ENCODE measurements around the gene ANGPTL4.

ANGPTL4 gene

GRCh38 chr19:8390617-8390981, 26.6 kb downstream of the ANGPTL4 start:
- Histone ChIP-seq H3K36me3 (peaks cover 23% of the 10 kb centered on the region), H3K4me1 (peaks cover 56% of the 10 kb centered on the region), H3K4me2 (peak overlapping the region; percentile 76), H3K9ac (peak overlapping the region; percentile 100), H3K27ac (peak overlapping the region; percentile 100), H3K9me3 (peaks cover 16% of the 10 kb centered on the region), H3K27me3 (no peaks in the 10 kb centered on the region), H3K4me3 (peak overlapping the region; percentile 96), H4K20me1 (peaks cover 49% of the 10 kb centered on the region)
- TF ChIP-seq Cebpa-rat (IDR thresholded peaks at IDR 0.05) = no peak

DNA sequence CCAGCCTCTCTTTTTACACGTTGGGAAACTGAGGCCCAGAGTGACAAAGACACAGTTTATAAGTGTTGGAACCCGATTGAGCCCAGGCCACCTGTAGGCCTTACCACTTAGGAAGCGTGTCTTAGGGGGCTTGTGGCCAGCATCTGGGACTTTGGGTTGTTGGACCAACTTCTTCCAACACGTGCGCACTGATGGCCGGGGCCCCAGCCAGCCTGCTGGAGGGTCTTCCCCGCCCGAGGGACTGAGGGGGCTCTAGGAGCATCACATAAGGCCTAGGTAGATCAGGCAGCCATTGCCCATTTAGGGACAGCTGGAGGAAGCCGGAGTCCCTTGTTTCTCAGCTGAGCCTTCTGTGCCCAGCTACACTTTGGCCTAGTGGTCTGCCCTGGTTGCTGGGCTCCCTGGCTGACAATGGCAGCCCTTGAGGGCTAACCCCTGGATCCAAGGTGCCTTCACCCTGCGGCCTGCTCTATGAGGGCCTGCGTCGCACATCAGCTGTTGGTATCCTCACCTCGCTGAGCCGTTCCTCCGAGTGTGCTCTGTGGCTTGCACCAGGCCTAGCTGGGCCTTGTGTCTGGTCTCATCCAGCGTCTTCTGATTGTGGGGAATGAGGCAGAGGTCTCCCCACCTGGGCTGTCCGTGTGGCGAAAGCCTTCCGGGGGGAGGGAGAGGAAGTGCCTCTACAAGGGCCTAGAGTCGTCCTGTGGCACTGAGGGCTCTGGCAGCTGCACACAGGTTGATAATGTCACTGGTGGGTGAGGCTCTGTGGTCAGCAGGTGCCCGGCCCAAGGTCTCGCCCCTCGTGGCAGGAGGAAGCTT, 27.5 kb downstream of the ANGPTL4 start:
- peak overlapping the region; percentile 76 for H3K4me2 ChIP-seq
- no peaks in the 10 kb centered on the region for H3K27me3 ChIP-seq
- TF ChIP-seq Cebpa-rat (IDR thresholded peaks at IDR 0.05) = no peak
- H3K4me3 ChIP-seq = peak overlapping the region; percentile 96; the same call in 1 of the 2 replicates
- peaks cover 20% of the 10 kb centered on the region for H3K36me3 ChIP-seq
- H3K4me1 ChIP-seq = peaks cover 56% of the 10 kb centered on the region
- H3K27ac ChIP-seq = 0 out of 2 replicates have a peak overlapping the region, but pooled peaks have one; percentile 38
- peaks cover 10% of the 10 kb centered on the region for H3K9me3 ChIP-seq
- H3K9ac ChIP-seq = peak overlapping the region; percentile 63
- H4K20me1 ChIP-seq = peaks cover 57% of the 10 kb centered on the region

DNA sequence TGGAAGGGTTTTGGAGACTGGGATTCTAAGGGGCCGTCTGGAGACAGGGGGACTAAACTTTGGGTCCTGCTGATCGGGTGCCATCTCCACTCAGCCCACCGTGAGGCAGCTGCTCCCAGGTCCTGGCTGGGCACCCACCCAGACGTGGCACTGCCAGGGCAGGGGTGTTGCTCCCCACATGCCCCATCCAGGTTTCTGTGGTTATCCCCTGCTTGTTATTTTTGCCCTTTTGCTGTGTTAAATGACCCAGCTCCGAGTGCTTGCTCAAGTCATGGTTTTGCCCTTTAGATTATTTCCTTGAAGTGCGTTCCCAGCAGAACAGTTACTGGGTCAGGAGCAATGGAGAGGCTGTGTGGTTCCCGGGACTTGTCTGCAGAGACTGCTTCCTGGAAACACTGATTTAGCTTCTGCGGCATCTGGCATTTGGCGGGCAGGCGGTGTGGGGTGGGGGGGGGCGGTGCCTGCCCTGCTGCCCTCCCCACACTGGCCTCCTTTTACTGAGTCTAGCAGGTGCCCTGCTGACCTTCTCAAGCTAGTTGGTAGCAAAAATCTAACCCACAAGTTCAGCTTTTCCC, 28.1 kb downstream of the ANGPTL4 start:
- Histone ChIP-seq H4K20me1 (peaks cover 64% of the 10 kb centered on the region), H3K27me3 (no peaks in the 10 kb centered on the region), H3K27ac (0 out of 2 replicates have a peak overlapping the region, but pooled peaks have one; percentile 38), H3K4me1 (peaks cover 61% of the 10 kb centered on the region), H3K4me2 (peak overlapping the region; percentile 76), H3K9me3 (peaks cover 3% of the 10 kb centered on the region), H3K4me3 (0 out of 2 replicates have a peak overlapping the region, but pooled peaks have one; percentile 4), H3K36me3 (peaks cover 13% of the 10 kb centered on the region), H3K9ac (peak overlapping the region; percentile 63)
- no peak for TF ChIP-seq Cebpa-rat (IDR thresholded peaks at IDR 0.05)

GRCh38 chr19:8393192-8393870, 29.4 kb downstream of the ANGPTL4 start:
- Histone ChIP-seq H3K36me3 (peaks cover 10% of the 10 kb centered on the region; the same call in 1 of the 2 replicates), H3K27ac (0 out of 2 replicates have a peak overlapping the region, but pooled peaks have one; percentile 20), H3K4me2 (peak overlapping the region; percentile 76), H3K9ac (0 out of 2 replicates have a peak overlapping the region, but pooled peaks have one; percentile 28), H3K4me3 (no peak overlapping the region), H3K9me3 (no peaks in the 10 kb centered on the region), H3K27me3 (no peaks in the 10 kb centered on the region), H4K20me1 (peaks cover 76% of the 10 kb centered on the region), H3K4me1 (peaks cover 73% of the 10 kb centered on the region)
- TF ChIP-seq Cebpa-rat (IDR thresholded peaks at IDR 0.05) = no peak

DNA sequence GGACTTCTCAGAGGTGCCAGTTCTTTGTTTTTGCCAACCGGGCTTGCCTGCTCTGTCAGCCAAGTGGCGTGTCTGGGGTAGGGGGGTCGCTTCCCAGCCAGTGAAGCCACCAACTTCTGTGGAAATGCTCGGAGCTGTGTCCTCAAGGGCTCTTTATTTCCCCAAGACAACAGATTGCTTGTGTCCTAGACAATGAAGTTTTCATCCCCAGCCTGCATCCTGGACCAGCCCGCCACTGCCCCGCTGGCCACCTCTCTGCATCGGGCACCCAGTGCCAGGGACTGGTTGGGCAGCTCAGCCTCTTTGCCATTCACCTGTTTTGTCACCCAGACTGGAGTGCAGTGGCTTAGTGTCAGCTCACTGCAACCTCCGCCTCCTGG, 29.9 kb downstream of the ANGPTL4 start:
- no peak overlapping the region for H3K27ac ChIP-seq

DNA sequence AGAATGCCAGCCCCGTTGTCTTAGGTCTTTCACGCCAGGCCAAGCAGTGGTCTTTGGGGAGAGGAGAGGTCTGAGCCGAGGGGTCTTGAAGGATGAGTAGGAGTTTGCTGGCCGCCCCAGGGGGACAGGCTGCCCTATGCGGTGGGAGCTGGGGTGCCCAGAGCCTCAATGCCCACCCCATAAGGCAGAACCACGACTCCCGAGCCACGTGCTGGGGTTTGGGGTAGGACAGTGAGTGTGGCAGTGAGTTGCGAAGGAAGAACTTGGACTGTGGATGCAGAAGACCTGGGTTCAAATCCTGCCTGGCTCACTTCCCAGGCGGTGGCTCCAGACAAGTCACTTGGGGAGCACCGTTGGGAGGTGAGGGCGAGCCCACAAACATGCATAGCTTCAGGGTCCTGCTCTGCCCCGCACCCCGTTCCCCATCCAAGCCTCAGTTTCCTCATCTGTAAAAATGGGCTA, 31.7 kb downstream of the ANGPTL4 start:
- Histone ChIP-seq H4K20me1 (peaks cover 96% of the 10 kb centered on the region), H3K36me3 (peaks cover 28% of the 10 kb centered on the region), H3K9me3 (no peaks in the 10 kb centered on the region), H3K4me3 (no peak overlapping the region), H3K4me2 (no peak overlapping the region), H3K27me3 (no peaks in the 10 kb centered on the region), H3K27ac (no peak overlapping the region), H3K4me1 (peaks cover 65% of the 10 kb centered on the region), H3K9ac (no peak overlapping the region)
- no peak for TF ChIP-seq Cebpa-rat (IDR thresholded peaks at IDR 0.05)

More for the DNA sequence above, 29.9 kb downstream of the ANGPTL4 start:
- peak overlapping the region; percentile 76; the same call in 1 of the 2 replicates for H3K4me2 ChIP-seq
- 0 out of 2 replicates have a peak overlapping the region, but pooled peaks have one; percentile 28 for H3K9ac ChIP-seq
- H3K9me3 ChIP-seq = no peaks in the 10 kb centered on the region
- TF ChIP-seq Cebpa-rat (IDR thresholded peaks at IDR 0.05) = no peak
- H3K4me1 ChIP-seq = peaks cover 73% of the 10 kb centered on the region
- H4K20me1 ChIP-seq = peaks cover 81% of the 10 kb centered on the region
- no peak overlapping the region for H3K4me3 ChIP-seq
- no peaks in the 10 kb centered on the region for H3K27me3 ChIP-seq
- H3K36me3 ChIP-seq = peaks cover 12% of the 10 kb centered on the region; the same call in 1 of the 2 replicates

DNA sequence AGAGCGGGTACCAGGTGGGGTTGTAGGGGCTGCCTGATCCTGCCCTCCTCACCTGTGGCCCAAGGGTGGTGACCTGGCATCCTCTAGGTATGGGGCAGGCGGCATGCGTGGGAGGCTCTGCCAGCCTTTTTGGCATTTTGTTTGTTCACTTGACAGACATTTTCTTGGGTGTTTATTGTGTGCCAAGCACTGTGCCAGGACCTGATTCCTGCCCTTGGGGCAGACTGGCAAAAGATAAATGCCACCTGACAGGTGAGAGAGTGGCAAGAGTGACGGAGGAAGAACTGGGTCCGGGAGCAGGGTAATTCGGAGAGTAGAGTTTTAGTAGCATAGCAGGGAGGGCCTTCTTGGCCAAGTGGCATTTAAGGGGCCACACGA, 32.2 kb downstream of the ANGPTL4 start:
- Histone ChIP-seq H4K20me1 (peaks cover 92% of the 10 kb centered on the region), H3K27ac (no peak overlapping the region), H3K4me3 (no peak overlapping the region), H3K9me3 (no peaks in the 10 kb centered on the region), H3K4me1 (peaks cover 62% of the 10 kb centered on the region), H3K9ac (no peak overlapping the region), H3K36me3 (peaks cover 30% of the 10 kb centered on the region), H3K27me3 (no peaks in the 10 kb centered on the region), H3K4me2 (no peak overlapping the region)
- no peak for TF ChIP-seq Cebpa-rat (IDR thresholded peaks at IDR 0.05)

DNA sequence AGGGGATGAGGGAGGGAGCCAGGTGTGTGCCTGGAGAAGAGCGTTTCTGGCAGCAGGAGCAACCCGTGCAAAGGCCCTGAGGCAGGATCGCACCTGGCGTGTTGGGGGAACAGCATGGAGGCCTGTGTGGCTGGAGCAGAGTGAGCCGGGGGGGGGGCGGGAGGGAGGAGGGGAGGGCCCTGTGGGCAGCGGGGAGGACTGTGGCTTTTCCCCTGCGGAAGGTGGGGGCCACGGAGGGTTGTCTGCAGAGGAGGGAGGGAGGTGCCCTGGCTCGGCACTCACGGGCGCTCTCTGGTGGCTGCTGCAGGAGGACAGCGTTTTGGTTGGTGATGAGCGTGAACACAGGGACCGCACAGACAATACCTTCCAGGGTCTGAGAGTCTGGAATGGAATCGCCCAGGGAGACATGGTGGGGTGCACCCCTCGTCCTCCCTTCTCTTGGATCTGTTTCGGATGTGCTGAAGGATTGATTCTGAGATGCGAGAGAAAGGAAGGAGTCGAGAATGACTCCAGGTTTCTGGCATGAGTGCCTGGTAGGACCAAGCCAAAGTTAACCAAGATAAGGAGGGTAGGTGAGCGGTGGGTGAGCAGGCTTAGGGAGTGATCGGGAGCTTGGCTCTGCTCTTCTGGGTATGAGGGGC, 32.7 kb downstream of the ANGPTL4 start:
- peak overlapping the region; percentile 50 for H3K4me2 ChIP-seq
- H3K9me3 ChIP-seq = no peaks in the 10 kb centered on the region
- peaks cover 31% of the 10 kb centered on the region for H3K36me3 ChIP-seq
- peak overlapping the region; percentile 48; the same call in 1 of the 2 replicates for H3K9ac ChIP-seq
- no peak for TF ChIP-seq Cebpa-rat (IDR thresholded peaks at IDR 0.05)
- H3K27ac ChIP-seq = 0 out of 2 replicates have a peak overlapping the region, but pooled peaks have one; percentile 38
- no peaks in the 10 kb centered on the region for H3K27me3 ChIP-seq
- peaks cover 87% of the 10 kb centered on the region for H4K20me1 ChIP-seq
- H3K4me1 ChIP-seq = peaks cover 57% of the 10 kb centered on the region
- no peak overlapping the region for H3K4me3 ChIP-seq

GRCh38 chr19:8397271-8397670, 33.3 kb downstream of the ANGPTL4 start:
- Histone ChIP-seq H3K27me3 (no peaks in the 10 kb centered on the region), H3K4me2 (peak overlapping the region; percentile 50), H3K4me1 (peaks cover 51% of the 10 kb centered on the region), H3K4me3 (no peak overlapping the region), H3K9me3 (no peaks in the 10 kb centered on the region), H3K36me3 (peaks cover 37% of the 10 kb centered on the region), H3K27ac (peak overlapping the region; percentile 38; the same call in 1 of the 2 replicates), H4K20me1 (peaks cover 81% of the 10 kb centered on the region), H3K9ac (peak overlapping the region; percentile 48; the same call in 1 of the 2 replicates)
- TF ChIP-seq Cebpa-rat (IDR thresholded peaks at IDR 0.05) = no peak
